Measurements from ENCODE around the gene STPG4. TPM values are rescaled to one million over a fixed set of nuclear protein-coding genes. Genes with fewer than 3 reads are reported as not detected.

Gene STPG4
- total RNA-seq, 1 experiment from 2014 or later, result 0.13 TPM

DNA sequence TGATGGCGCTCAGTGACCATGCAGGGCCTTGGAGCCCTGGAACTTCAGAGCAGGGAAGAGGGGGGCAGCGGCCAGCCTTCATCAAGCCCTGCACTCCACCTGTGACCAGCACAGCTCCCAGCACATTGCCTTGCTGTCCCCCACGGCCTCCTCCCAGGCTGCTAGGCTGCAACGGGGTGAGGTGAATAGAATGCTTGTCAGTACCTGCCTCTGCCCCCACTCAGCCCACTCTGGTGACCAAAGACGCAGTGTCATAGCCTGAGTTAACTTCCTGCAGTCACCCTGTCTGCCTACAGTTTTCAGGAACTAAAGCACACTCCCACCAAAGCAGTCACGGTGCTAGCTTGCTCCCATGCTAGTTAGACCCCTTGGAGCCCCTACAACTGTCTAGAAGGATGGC, 72.1 kb downstream of the STPG4 start:
- Histone ChIP-seq H3K56ac (ENCODE audit: insufficient read length, low read depth, low read length) (no peak overlapping the region), H3K4me2 (ENCODE audit: insufficient read depth, insufficient read length, low read length) (no peak overlapping the region), H2AFZ (ENCODE audit: low read length) (no peak overlapping the region), H3K18ac (ENCODE audit: insufficient read length, low read depth, low read length) (no peak overlapping the region), H4K20me1 (ENCODE audit: control insufficient read depth, insufficient read depth, insufficient read length) (no peaks in the 10 kb centered on the region), H2BK12ac (ENCODE audit: insufficient read length, low read depth, low read length) (no peak overlapping the region), H2BK20ac (ENCODE audit: low read depth, low read length, poor library complexity, severe bottlenecking) (no peak overlapping the region), H3K27ac (ENCODE audit: insufficient read length, low read depth, low read length) (no peak overlapping the region), H2BK5ac (ENCODE audit: insufficient read length, low read length) (no peak overlapping the region), H2BK120ac (ENCODE audit: low read depth, low read length, poor library complexity, severe bottlenecking) (no peak overlapping the region), H3K23me2 (ENCODE audit: insufficient read length, low read depth, low read length, poor library complexity, severe bottlenecking) (no peaks in the 10 kb centered on the region), H2AK5ac (ENCODE audit: insufficient read length, low read length) (no peak overlapping the region), H4K8ac (replicated peaks; ENCODE audit: insufficient read length, low read depth, low read length) (no peak overlapping the region), H3K14ac (ENCODE audit: insufficient read depth, low read length) (no peak overlapping the region; the same call in 1 of the 2 replicates), H3K4ac (ENCODE audit: low read depth, low read length) (no peak overlapping the region), H3K9me3 (ENCODE audit: control insufficient read depth, low read depth, low read length) (no peaks in the 10 kb centered on the region), H2BK15ac (ENCODE audit: low read depth, low read length) (no peak overlapping the region), H3K4me1 (ENCODE audit: insufficient read depth, low read length) (peaks cover 8% of the 10 kb centered on the region; the same call in 1 of the 2 replicates), H3T11ph (ENCODE audit: low read length) (no peak overlapping the region), H3K9ac (ENCODE audit: extremely low read depth, insufficient read length, low read length) (no peak overlapping the region), H3K23ac (ENCODE audit: insufficient read length, low read depth, low read length) (no peak overlapping the region), H4K91ac (ENCODE audit: insufficient read length, low read depth, low read length) (no peak overlapping the region), H3K79me1 (ENCODE audit: insufficient read depth, low read depth, low read length, poor library complexity, severe bottlenecking) (no peaks in the 10 kb centered on the region), H4K5ac (ENCODE audit: insufficient read length, low read depth, low read length) (no peak overlapping the region), H3K79me2 (ENCODE audit: insufficient read depth, low read length) (no peaks in the 10 kb centered on the region), H3K27me3 (ENCODE audit: insufficient read depth, low read length) (no peaks in the 10 kb centered on the region)
- no peak for DNase-seq
- no peaks in the 10 kb centered on the region for H3K9me3 Mint-ChIP-seq
- no peak overlapping the region for H3K4me3 Mint-ChIP-seq
- H3K27ac Mint-ChIP-seq, result no peak overlapping the region
- peaks cover 10% of the 10 kb centered on the region for H3K27me3 Mint-ChIP-seq (ENCODE audit: low read depth)
- peaks cover 27 to 40% of the 10 kb centered on the region in 2 experiments for H3K4me1 Mint-ChIP-seq
- WGBS (ENCODE audit: extremely low coverage, insufficient read length, low lambda C conversion rate), result no CpG with 5 or more reads among the region's 6 CpGs
- no peaks in the 10 kb centered on the region; a peak in 1 of 7 replicates for H3K36me3 Mint-ChIP-seq (ENCODE audit: insufficient read depth in 1 of 3, low read depth in 3 of 3)
- TF ChIP-seq CTCF (conservative IDR thresholded peaks at IDR 0.05), result no peak
